Activated CD4-positive, alpha-beta memory T cell treated with anti-CD3 and anti-CD28 coated beads, Interleukin-2, amount 10 ng/mL, durations not matched to agents 7 days and 5 days (primary cell): ENCODE results near the gene ESYT2. TPM values are rescaled to one million over a fixed set of nuclear protein-coding genes. Genes with fewer than 3 reads are reported as not detected.

Experiments
- CTCF ChIA-PET: fragments of 350-600 bp; sonication (Branson Sonifier 250); formaldehyde crosslinking; loops from one replicate; lab custom pipeline; 2021; ENCODE audit warnings: antibody characterized with exemption, inconsistent platforms; lab: Charles Lee
- POLR2A ChIA-PET: fragments of 350-600 bp; sonication (Branson Sonifier 250); formaldehyde crosslinking; loops from one replicate; lab custom pipeline; 2021; ENCODE audit warnings: antibody characterized with exemption; lab: Charles Lee
- DNase-seq: peaks from one replicate; pipeline ENCODE4 v3.0.0-alpha.2; 2020
- H3K27ac Mint-ChIP-seq: one replicate; pipeline ENCODE4 v1.8.0; 2021; ENCODE audit warnings: mild to moderate bottlenecking, mixed read lengths
- H3K27me3 Mint-ChIP-seq: one replicate; pipeline ENCODE4 v1.8.0; 2021; ENCODE audit warnings: mixed read lengths
- H3K36me3 Mint-ChIP-seq: one replicate; pipeline ENCODE4 v1.8.0; 2021; ENCODE audit warnings: low read depth, mixed read lengths
- H3K4me1 Mint-ChIP-seq: one replicate; pipeline ENCODE4 v1.8.0; 2021; ENCODE audit warnings: mixed read lengths
- H3K4me3 Mint-ChIP-seq: one replicate; pipeline ENCODE4 v1.8.0; 2021; ENCODE audit warnings: mild to moderate bottlenecking, mixed read lengths
- H3K9me3 Mint-ChIP-seq: one replicate; pipeline ENCODE4 v1.8.0; 2021; ENCODE audit warnings: mixed read lengths
- total RNA-seq, 2 experiments: library from RNA; stranded (reverse); gene quantifications; one replicate each; pipeline ENCODE4 v1.2.3, GENCODE V29; 2021

Gene ESYT2
- total RNA-seq, 2 experiments from 2014 or later, result 128 to 133 TPM

GRCh38 chr7:158832994-158833393 lies 3.7 kb upstream of the ESYT2 start:
- DNase-seq, result no peak
- no peaks in the 10 kb centered on the region for H3K9me3 Mint-ChIP-seq
- peaks cover 2% of the 10 kb centered on the region for H3K36me3 Mint-ChIP-seq
- CTCF ChIA-PET, result no interaction called here
- peaks cover 11% of the 10 kb centered on the region for H3K27me3 Mint-ChIP-seq
- POLR2A ChIA-PET, result interaction anchor here (0.8 kb wide), 1 partner anchor 9 kb away, joined by 3 read pairs; no protein-coding TSS in a partner anchor
- no peak overlapping the region for H3K4me3 Mint-ChIP-seq
- H3K4me1 Mint-ChIP-seq, result peaks cover 17% of the 10 kb centered on the region
- no peak overlapping the region for H3K27ac Mint-ChIP-seq

GRCh38 chr7:158831738-158832091 lies 2.4 kb upstream of the ESYT2 start:
- DNase-seq, result no peak
- POLR2A ChIA-PET, result interaction anchor here (0.9 to 1.5 kb wide), 3 partner anchors 26 to 132 kb away, joined by 3 to 5 read pairs (median 3); partner anchors contain the start of gene NCAPG2
- H3K27me3 Mint-ChIP-seq, result peaks cover 11% of the 10 kb centered on the region
- CTCF ChIA-PET, result interaction anchor here (1.0 kb wide), 1 partner anchor 121 kb away, joined by 3 read pairs; no protein-coding TSS in a partner anchor
- no peak overlapping the region for H3K27ac Mint-ChIP-seq
- H3K4me1 Mint-ChIP-seq, result peaks cover 24% of the 10 kb centered on the region
- H3K36me3 Mint-ChIP-seq, result peaks cover 11% of the 10 kb centered on the region
- no peak overlapping the region for H3K4me3 Mint-ChIP-seq
- no peaks in the 10 kb centered on the region for H3K9me3 Mint-ChIP-seq

GRCh38 chr7:158830211-158830723 lies 958 bp upstream of the ESYT2 start:
- CTCF ChIA-PET, result interaction anchor here (0.7 to 1.9 kb wide), 6 partner anchors 14 to 285 kb away, joined by 3 to 5 read pairs (median 4); partner anchors contain the start of gene NCAPG2
- peaks cover 11% of the 10 kb centered on the region for H3K27me3 Mint-ChIP-seq
- H3K9me3 Mint-ChIP-seq, result no peaks in the 10 kb centered on the region
- POLR2A ChIA-PET, result interaction anchor here (0.7 to 10.8 kb wide), 19 partner anchors 11 to 125 kb away, joined by 3 to 134 read pairs (median 5); partner anchors contain the start of gene NCAPG2
- peaks cover 33% of the 10 kb centered on the region for H3K4me1 Mint-ChIP-seq
- peaks cover 21% of the 10 kb centered on the region for H3K36me3 Mint-ChIP-seq
- H3K27ac Mint-ChIP-seq, result peak overlapping the region; percentile 86
- peak overlapping the region; percentile 79 for H3K4me3 Mint-ChIP-seq
- no peak for DNase-seq

DNA sequence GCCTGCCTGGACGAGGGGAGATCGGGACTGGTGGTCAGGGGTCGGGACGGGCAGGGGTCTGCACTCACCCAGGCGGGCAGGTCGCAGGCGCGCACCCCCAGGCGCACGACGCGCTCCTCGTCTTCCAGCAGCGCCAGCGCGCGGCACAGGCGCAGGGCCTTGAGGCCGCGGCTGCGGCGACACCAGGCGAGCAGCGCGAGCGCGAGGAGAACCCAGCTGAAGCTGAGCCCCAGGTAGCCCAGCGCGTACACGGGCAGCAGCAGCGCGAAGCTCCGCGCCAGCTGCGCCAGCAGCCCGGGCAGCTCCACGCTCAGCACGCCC lies 328 bp downstream of the ESYT2 start:
- ChIA-PET POLR2A (interaction anchor here (1.0 to 10.8 kb wide), 15 partner anchors 10 to 128 kb away, joined by 3 to 134 read pairs (median 6); partner anchors contain the start of gene NCAPG2), CTCF (interaction anchor here (0.6 to 1.9 kb wide), 10 partner anchors 13 to 148 kb away, joined by 3 to 5 read pairs (median 3); partner anchors contain the start of genes DYNC2I1 and NCAPG2)
- Mint-ChIP-seq H3K27me3 (peaks cover 11% of the 10 kb centered on the region), H3K27ac (peak overlapping the region; percentile 91), H3K9me3 (no peaks in the 10 kb centered on the region), H3K36me3 (peaks cover 25% of the 10 kb centered on the region), H3K4me1 (peaks cover 44% of the 10 kb centered on the region), H3K4me3 (peak overlapping the region; percentile 93)
- peak; percentile 73 for DNase-seq

DNA sequence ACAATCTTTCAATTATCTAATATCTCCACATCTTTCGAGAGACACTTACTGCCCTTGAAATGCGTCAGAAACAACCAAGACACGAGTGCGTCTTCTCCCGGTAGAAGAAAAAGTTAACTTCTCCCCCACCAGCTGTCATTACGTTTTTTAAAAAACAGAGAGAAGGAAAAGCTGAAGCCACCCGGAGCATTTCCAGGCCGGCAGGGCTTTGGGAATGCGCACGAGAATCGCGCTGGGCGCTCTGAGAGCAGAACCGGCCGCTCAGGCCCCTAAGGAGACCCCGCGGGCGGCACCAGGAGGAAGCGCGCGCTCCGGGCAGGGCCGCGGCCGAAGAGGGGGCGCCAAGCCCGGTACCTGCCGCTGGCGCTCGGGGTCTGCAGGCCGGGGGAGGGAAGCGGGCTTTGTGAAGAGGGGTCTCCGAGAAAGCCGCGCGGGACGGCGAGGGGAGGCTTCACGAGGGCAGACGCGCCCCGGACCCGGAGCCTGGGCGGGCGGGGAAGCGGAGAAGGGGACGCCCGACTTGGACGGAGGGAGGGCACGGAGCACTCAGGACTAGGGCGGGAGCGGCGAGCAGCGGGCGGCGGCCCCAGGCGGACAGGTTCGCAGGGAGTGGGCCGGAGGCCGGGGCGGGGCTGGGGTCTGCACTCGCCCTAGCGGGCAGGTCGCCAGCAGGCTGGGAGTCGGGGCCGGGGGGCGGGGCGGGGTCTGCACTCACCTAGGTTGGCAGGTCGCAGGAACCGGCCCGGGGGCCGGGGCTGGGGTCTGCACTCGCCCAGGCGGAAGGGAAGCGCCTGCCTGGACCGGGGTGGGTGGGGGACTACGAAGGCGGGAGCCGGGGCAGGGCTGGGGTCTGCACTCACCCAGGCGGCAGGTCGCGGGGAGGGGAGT lies 932 bp downstream of the ESYT2 start:
- peak overlapping the region; percentile 91 for H3K27ac Mint-ChIP-seq
- ChIA-PET POLR2A (interaction anchor here (0.9 to 10.8 kb wide), 14 partner anchors 9 to 127 kb away, joined by 3 to 134 read pairs (median 14); partner anchors contain the start of gene NCAPG2), CTCF (interaction anchor here (1.0 to 1.6 kb wide), 7 partner anchors 12 to 149 kb away, joined by 3 to 5 read pairs (median 3); partner anchors contain the start of gene DYNC2I1)
- H3K9me3 Mint-ChIP-seq, result no peaks in the 10 kb centered on the region
- no peak for DNase-seq
- H3K27me3 Mint-ChIP-seq, result peaks cover 11% of the 10 kb centered on the region
- H3K36me3 Mint-ChIP-seq, result peaks cover 27% of the 10 kb centered on the region
- peaks cover 47% of the 10 kb centered on the region for H3K4me1 Mint-ChIP-seq
- peak overlapping the region; percentile 93 for H3K4me3 Mint-ChIP-seq

DNA sequence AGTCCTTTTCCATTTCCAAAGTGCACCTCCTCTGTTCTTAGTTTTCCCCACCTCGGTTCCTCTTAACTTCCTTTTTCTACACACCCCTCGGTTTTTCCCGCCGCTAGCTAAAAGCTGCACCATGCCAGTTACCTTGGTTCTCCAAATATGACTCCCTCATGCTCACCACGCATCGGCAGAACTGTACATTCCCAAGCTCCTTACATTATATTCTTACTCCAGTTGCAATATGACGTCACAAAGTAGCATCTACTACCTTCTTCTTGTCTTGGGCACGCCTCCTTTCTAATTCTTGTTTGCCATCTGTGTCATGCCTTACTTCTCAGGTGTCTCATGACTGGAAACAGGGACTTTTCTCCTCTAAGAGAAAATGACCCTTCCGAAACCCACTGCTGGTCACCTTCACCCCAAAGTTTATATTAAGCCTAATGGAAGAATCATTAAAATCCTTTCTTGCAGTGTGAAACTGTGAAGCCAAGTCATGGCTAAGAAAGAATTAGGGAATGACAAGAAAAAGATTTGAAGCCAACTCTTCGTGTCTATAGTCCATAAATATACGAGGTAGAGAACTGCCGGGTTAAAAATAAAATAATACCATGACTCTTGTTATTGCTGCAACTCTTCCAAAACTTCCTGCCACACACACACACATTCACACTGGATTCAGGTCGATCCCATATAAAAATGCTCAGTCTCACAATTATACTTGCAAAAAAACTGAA lies 1.7 kb downstream of the ESYT2 start:
- ChIA-PET CTCF (interaction anchor here (1.0 to 1.4 kb wide), 3 partner anchors 11 to 56 kb away, joined by 3 to 5 read pairs (median 4); no protein-coding TSS in a partner anchor), POLR2A (interaction anchor here (0.9 to 10.8 kb wide), 7 partner anchors 8 to 123 kb away, joined by 3 to 134 read pairs (median 9); partner anchors contain the start of gene NCAPG2)
- H3K4me1 Mint-ChIP-seq, result peaks cover 53% of the 10 kb centered on the region
- H3K27me3 Mint-ChIP-seq, result peaks cover 11% of the 10 kb centered on the region
- peaks cover 27% of the 10 kb centered on the region for H3K36me3 Mint-ChIP-seq
- H3K9me3 Mint-ChIP-seq, result no peaks in the 10 kb centered on the region
- DNase-seq, result no peak
- peak overlapping the region; percentile 91 for H3K27ac Mint-ChIP-seq
- peak overlapping the region; percentile 93 for H3K4me3 Mint-ChIP-seq

DNA sequence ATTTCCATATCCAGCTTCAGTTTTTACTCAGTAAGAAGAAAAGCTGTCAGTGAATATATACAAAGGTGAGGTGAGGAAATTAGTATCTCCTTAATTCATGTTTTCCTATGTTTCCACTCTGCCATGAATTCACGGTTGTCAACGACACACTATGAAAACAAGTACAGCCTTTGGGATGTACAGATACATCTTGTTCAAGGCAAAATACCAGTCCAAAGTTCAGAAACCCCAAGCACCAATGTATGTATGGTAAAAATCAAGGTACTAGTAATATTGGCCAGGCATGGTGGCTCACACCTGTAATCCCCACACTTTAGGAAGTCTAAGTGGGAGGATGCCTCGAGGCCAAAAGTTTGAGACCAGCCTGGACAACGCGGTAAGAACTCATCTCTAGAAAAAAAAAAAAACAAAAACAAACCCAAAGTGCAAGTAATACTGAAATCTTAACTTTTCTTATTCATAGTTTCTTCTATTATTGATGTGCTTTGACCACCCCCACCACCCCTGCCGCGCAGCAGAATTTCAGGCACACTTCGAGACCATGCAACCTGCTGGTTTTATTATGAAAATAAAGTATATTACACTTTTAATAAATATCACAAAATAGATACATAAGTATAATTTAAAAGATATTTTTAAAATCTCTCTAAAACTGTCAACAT lies 3.5 kb downstream of the ESYT2 start:
- Mint-ChIP-seq H3K27me3 (no peaks in the 10 kb centered on the region), H3K4me1 (peaks cover 59% of the 10 kb centered on the region), H3K27ac (peak overlapping the region; percentile 63), H3K4me3 (peak overlapping the region; percentile 59), H3K36me3 (peaks cover 36% of the 10 kb centered on the region), H3K9me3 (no peaks in the 10 kb centered on the region)
- CTCF ChIA-PET, result no interaction called here
- no peak for DNase-seq
- POLR2A ChIA-PET, result interaction anchor here (3.2 to 10.8 kb wide), 3 partner anchors 10 to 21 kb away, joined by 10 to 134 read pairs (median 41); no protein-coding TSS in a partner anchor

DNA sequence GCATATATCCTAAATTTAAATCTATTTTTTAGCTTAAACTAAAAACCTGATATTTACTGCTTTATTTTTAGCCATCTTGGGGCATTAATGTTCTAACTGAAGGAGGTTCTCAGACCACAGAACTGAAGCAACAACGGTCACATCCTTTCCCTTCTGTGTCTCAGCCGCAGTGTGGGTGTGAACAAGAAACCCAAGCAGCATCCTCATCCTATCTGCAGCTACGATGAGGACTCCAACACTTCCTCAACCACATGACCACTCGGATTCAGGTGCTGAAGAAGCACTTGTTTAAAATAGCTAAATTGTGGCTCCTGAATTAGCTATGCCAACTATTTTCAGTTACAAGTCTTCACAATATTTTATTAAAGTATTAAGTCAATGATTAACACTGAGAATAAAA lies 5.3 kb downstream of the ESYT2 start:
- H3K27ac Mint-ChIP-seq, result peak overlapping the region; percentile 76
- no peaks in the 10 kb centered on the region for H3K9me3 Mint-ChIP-seq
- peak; percentile 85 for DNase-seq
- H3K27me3 Mint-ChIP-seq, result no peaks in the 10 kb centered on the region
- CTCF ChIA-PET, result interaction anchor here (0.8 to 1.5 kb wide), 5 partner anchors 12 to 153 kb away, joined by 3 to 7 read pairs (median 3); no protein-coding TSS in a partner anchor
- peaks cover 36% of the 10 kb centered on the region for H3K36me3 Mint-ChIP-seq
- H3K4me1 Mint-ChIP-seq, result peaks cover 67% of the 10 kb centered on the region
- POLR2A ChIA-PET, result interaction anchor here (0.6 to 10.8 kb wide), 11 partner anchors 8 to 123 kb away, joined by 3 to 134 read pairs (median 4); partner anchors contain the start of gene NCAPG2
- peak overlapping the region; percentile 42 for H3K4me3 Mint-ChIP-seq

DNA sequence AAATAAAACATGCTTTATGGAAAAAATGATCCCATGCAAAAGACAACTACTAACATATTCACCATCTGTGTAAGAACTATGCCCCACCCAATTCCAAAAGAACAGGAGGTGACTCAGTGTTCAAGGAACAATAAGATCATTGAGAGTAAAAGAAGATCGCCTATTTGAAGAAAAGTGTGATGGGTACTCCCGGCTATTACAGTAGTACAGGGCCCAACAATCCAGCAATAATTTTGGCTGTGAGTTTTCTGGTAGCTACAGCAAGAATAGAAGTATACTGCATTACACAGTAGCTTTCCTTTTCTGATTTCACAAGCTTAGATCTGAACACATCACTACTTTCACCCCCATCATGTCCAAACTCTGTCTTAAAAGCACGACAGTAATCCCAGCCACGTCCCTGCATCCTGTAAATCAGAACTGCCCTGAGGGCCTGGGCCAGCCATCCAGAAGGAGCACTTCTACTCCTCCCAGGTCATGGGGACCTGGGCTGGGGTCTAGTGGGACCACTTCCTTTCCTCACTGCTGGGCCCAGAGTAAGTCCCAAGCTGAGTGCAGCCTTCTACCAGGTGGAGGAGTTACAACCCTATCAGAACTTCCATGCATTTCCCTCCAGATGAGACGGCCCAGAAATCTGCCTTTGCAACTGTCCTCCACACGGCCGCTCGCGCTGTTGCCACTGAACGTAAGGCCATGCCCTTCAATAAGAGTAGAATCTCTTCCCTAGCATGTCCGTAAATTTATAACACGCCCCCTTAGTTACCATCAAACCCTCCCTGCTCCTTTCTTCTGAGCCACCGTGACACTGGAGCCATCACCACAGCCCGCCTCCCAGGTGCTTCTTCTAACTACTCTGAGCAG lies 7.9 kb downstream of the ESYT2 start:
- POLR2A ChIA-PET, result interaction anchor here (0.8 to 10.8 kb wide), 3 partner anchors 10 to 38 kb away, joined by 4 to 134 read pairs (median 4); no protein-coding TSS in a partner anchor

GRCh38 chr7:158820656-158821055 lies 8.7 kb downstream of the ESYT2 start:
- Mint-ChIP-seq H3K27me3 (no peaks in the 10 kb centered on the region), H3K4me1 (peaks cover 88% of the 10 kb centered on the region)

More for the DNA sequence above, 7.9 kb downstream of the ESYT2 start:
- H3K36me3 Mint-ChIP-seq, result peaks cover 27% of the 10 kb centered on the region
- DNase-seq, result no peak
- no peaks in the 10 kb centered on the region for H3K9me3 Mint-ChIP-seq
- CTCF ChIA-PET, result interaction anchor here (1.0 to 1.7 kb wide), 2 partner anchors 8 to 10 kb away, joined by 3 to 4 read pairs; no protein-coding TSS in a partner anchor
- no peaks in the 10 kb centered on the region for H3K27me3 Mint-ChIP-seq
- H3K4me1 Mint-ChIP-seq, result peaks cover 86% of the 10 kb centered on the region
- peak overlapping the region; percentile 91 for H3K27ac Mint-ChIP-seq
- peak overlapping the region; percentile 63 for H3K4me3 Mint-ChIP-seq

More at GRCh38 chr7:158820656-158821055, 8.7 kb downstream of the ESYT2 start:
- POLR2A ChIA-PET, result interaction anchor here (0.8 to 10.8 kb wide), 5 partner anchors 8 to 115 kb away, joined by 4 to 134 read pairs (median 16); partner anchors contain the start of genes ESYT2 and NCAPG2
- Mint-ChIP-seq H3K9me3 (no peaks in the 10 kb centered on the region), H3K27ac (peak overlapping the region; percentile 92), H3K36me3 (peaks cover 30% of the 10 kb centered on the region), H3K4me3 (peak overlapping the region; percentile 63)
- DNase-seq, result no peak
- CTCF ChIA-PET, result interaction anchor here (1.0 to 1.7 kb wide), 2 partner anchors 7 to 9 kb away, joined by 3 to 4 read pairs; no protein-coding TSS in a partner anchor
